KOPT-K1 (cell line): Measurements from ENCODE around the gene URM1.

ENCODE experiments used
- H3K27ac ChIP-seq: fragments of 200-600 bp; sonication (generic); 2 replicates; pipeline ENCODE4 v1.5.1; 2016; ENCODE audit warnings: antibody characterized with exemption, mild to moderate bottlenecking, low read depth, low read length; ENCODE audit not compliant: poor library complexity, severe bottlenecking
- H3K36me3 ChIP-seq: fragments of 200-600 bp; sonication (generic); 2 replicates; pipeline ENCODE4 v1.5.1; 2017; ENCODE audit warnings: antibody characterized with exemption, mild to moderate bottlenecking, low read length, moderate library complexity; ENCODE audit not compliant: insufficient read depth
- H3K9me3 ChIP-seq: fragments of 200-600 bp; sonication (generic); 2 replicates; pipeline ENCODE4 v1.5.1; 2017; ENCODE audit warnings: antibody characterized with exemption, low read length, mild to moderate bottlenecking; ENCODE audit not compliant: insufficient read depth, poor library complexity, severe bottlenecking

URM1 gene

GRCh38 chr9:128340691-128341434 is 30.3 kb upstream of the URM1 start:
- H3K27ac ChIP-seq = peak overlapping the region; percentile 48
- peaks cover 32% of the 10 kb centered on the region for H3K36me3 ChIP-seq
- H3K9me3 ChIP-seq = no peaks in the 10 kb centered on the region

GRCh38 chr9:128341435-128341849 is 29.7 kb upstream of the URM1 start:
- Histone ChIP-seq H3K27ac (peak overlapping the region; percentile 48), H3K36me3 (peaks cover 34% of the 10 kb centered on the region), H3K9me3 (no peaks in the 10 kb centered on the region)

GRCh38 chr9:128342971-128343680 is 28.0 kb upstream of the URM1 start:
- Histone ChIP-seq H3K9me3 (no peaks in the 10 kb centered on the region), H3K36me3 (peaks cover 40% of the 10 kb centered on the region), H3K27ac (no peak overlapping the region)

GRCh38 chr9:128343855-128344254 is 27.3 kb upstream of the URM1 start:
- Histone ChIP-seq H3K27ac (no peak overlapping the region), H3K36me3 (peaks cover 43% of the 10 kb centered on the region), H3K9me3 (no peaks in the 10 kb centered on the region)

GRCh38 chr9:128344931-128345605 is 26.1 kb upstream of the URM1 start:
- H3K9me3 ChIP-seq = no peaks in the 10 kb centered on the region
- peaks cover 54% of the 10 kb centered on the region for H3K36me3 ChIP-seq
- H3K27ac ChIP-seq = no peak overlapping the region

GRCh38 chr9:128349125-128349524 is 22.0 kb upstream of the URM1 start:
- Histone ChIP-seq H3K27ac (no peak overlapping the region), H3K9me3 (no peaks in the 10 kb centered on the region), H3K36me3 (peaks cover 53% of the 10 kb centered on the region)

- no peak overlapping the region for H3K27ac ChIP-seq
- H3K9me3 ChIP-seq = no peaks in the 10 kb centered on the region
- peaks cover 46% of the 10 kb centered on the region for H3K36me3 ChIP-seq
These were observed 21.4 kb upstream of the URM1 start for GRCh38 chr9:128349772-128350171.

GRCh38 chr9:128355451-128355850 is 15.7 kb upstream of the URM1 start:
- H3K27ac ChIP-seq = no peak overlapping the region
- H3K36me3 ChIP-seq = peaks cover 33% of the 10 kb centered on the region; the same call in 1 of the 2 replicates
- H3K9me3 ChIP-seq = no peaks in the 10 kb centered on the region

GRCh38 chr9:128358090-128358489 is 13.1 kb upstream of the URM1 start:
- Histone ChIP-seq H3K36me3 (peaks cover 23% of the 10 kb centered on the region; the same call in 1 of the 2 replicates), H3K9me3 (no peaks in the 10 kb centered on the region), H3K27ac (no peak overlapping the region)

GRCh38 chr9:128358861-128359260 is 12.3 kb upstream of the URM1 start:
- no peak overlapping the region for H3K27ac ChIP-seq
- H3K36me3 ChIP-seq = peaks cover 20% of the 10 kb centered on the region; the same call in 1 of the 2 replicates

GRCh38 chr9:128360826-128361225 is 10.3 kb upstream of the URM1 start:
- Histone ChIP-seq H3K36me3 (peaks cover 10% of the 10 kb centered on the region; the same call in 1 of the 2 replicates), H3K27ac (no peak overlapping the region)

More at GRCh38 chr9:128358861-128359260, 12.3 kb upstream of the URM1 start:
- no peaks in the 10 kb centered on the region for H3K9me3 ChIP-seq

GRCh38 chr9:128361296-128361985 is 9.7 kb upstream of the URM1 start:
- Histone ChIP-seq H3K27ac (no peak overlapping the region), H3K36me3 (peaks cover 4% of the 10 kb centered on the region; the same call in 1 of the 2 replicates), H3K9me3 (no peaks in the 10 kb centered on the region)

More at GRCh38 chr9:128360826-128361225, 10.3 kb upstream of the URM1 start:
- H3K9me3 ChIP-seq = no peaks in the 10 kb centered on the region

- Histone ChIP-seq H3K36me3 (peaks cover 4% of the 10 kb centered on the region; the same call in 1 of the 2 replicates), H3K27ac (no peak overlapping the region)
These were observed 9.1 kb upstream of the URM1 start for GRCh38 chr9:128361986-128362646.

GRCh38 chr9:128362774-128363173 is 8.4 kb upstream of the URM1 start:
- Histone ChIP-seq H3K27ac (no peak overlapping the region), H3K9me3 (no peaks in the 10 kb centered on the region), H3K36me3 (no peaks in the 10 kb centered on the region; the same call in 1 of the 2 replicates)

More at GRCh38 chr9:128361986-128362646, 9.1 kb upstream of the URM1 start:
- H3K9me3 ChIP-seq = no peaks in the 10 kb centered on the region
